PC-3 (cell line): Measurements from ENCODE around the gene VPS8. TPM values are rescaled to one million over a fixed set of nuclear protein-coding genes. Genes with fewer than 3 reads are reported as not detected.
A peak's percentile ranks its signal among the peaks of the same experiment; 100 is the strongest.

Source experiments
- ATAC-seq: fragments of 200-7000 bp; cut with Tn5 transposase; 2 replicates; pipeline ENCODE4 v1.9.1; 2020; ENCODE audit warnings: mild to moderate bottlenecking, moderate library complexity
- BruUV-seq: library from RNA; stranded (reverse); fragments of 400-500 nt; replicated peaks from 2 replicates; lab custom pipeline; 2021; lab: Mats Ljungman, UMichigan
- CTCF ChIA-PET: fragments of 300-600 bp; sonication (Branson Sonifier 250); formaldehyde crosslinking; loops from one replicate; lab custom pipeline; 2022; ENCODE audit warnings: antibody characterized with exemption; lab: Charles Lee
- POLR2A ChIA-PET: fragments of 300-600 bp; sonication (Branson Sonifier 250); formaldehyde crosslinking; loops from one replicate; lab custom pipeline; 2022; ENCODE audit warnings: antibody characterized with exemption; ENCODE audit not compliant: unreplicated experiment; lab: Charles Lee
- DNase-seq: peaks from one replicate; pipeline ENCODE4 v3.0.0-alpha.2; 2015
- H2AFZ ChIP-seq: fragments of 300-600 bp; sonication (generic); 2 replicates; pipeline ENCODE4 v1.6.0; 2016; ENCODE audit warnings: antibody characterized with exemption, low read length
- H3F3A ChIP-seq: fragments of 300-600 bp; sonication (generic); one replicate; pipeline ENCODE4 v1.6.0; 2017; ENCODE audit warnings: antibody characterized with exemption, low read length, control low read depth, mild to moderate bottlenecking; ENCODE audit not compliant: unreplicated experiment
- H3K27ac ChIP-seq: fragments of 300-600 bp; sonication (generic); 2 replicates; pipeline ENCODE4 v1.5.1; 2016; ENCODE audit warnings: mild to moderate bottlenecking, low read length
- H3K27me3 ChIP-seq: fragments of 300-600 bp; sonication (generic); 2 replicates; pipeline ENCODE4 v1.6.1; 2016; ENCODE audit warnings: low read length, mixed read lengths
- H3K36me3 ChIP-seq: fragments of 300-600 bp; sonication (generic); 2 replicates; pipeline ENCODE4 v1.6.1; 2016; ENCODE audit warnings: low read depth, mixed run types, low read length, mixed read lengths
- H3K4me1 ChIP-seq: fragments of 300-600 bp; sonication (generic); 2 replicates; pipeline ENCODE4 v1.5.1; 2016; ENCODE audit warnings: low read length; ENCODE audit not compliant: insufficient read depth
- H3K4me2 ChIP-seq: fragments of 300-600 bp; sonication (generic); 2 replicates; pipeline ENCODE4 v1.6.0; 2016; ENCODE audit warnings: low read length
- H3K4me3 ChIP-seq: fragments of 300-600 bp; sonication (generic); 2 replicates; pipeline ENCODE4 v1.5.1; 2016; ENCODE audit warnings: mild to moderate bottlenecking, low read length, mixed read lengths
- H3K79me2 ChIP-seq: fragments of 300-600 bp; sonication (generic); 2 replicates; pipeline ENCODE4 v1.6.1; 2017; ENCODE audit warnings: low read length, mixed read lengths
- H3K9ac ChIP-seq: fragments of 300-600 bp; sonication (generic); 2 replicates; pipeline ENCODE4 v1.6.0; 2016; ENCODE audit warnings: mild to moderate bottlenecking, low read length
- H3K9me2 ChIP-seq: fragments of 300-600 bp; sonication (generic); replicated peaks from 2 replicates; pipeline ENCODE4 v1.6.1; 2016; ENCODE audit warnings: mixed run types, low read length, mixed read lengths
- H3K9me3 ChIP-seq: fragments of 300-600 bp; sonication (generic); 2 replicates; pipeline ENCODE4 v1.6.1; 2016; ENCODE audit warnings: low read length, mixed read lengths
- H4K20me1 ChIP-seq: fragments of 300-600 bp; sonication (generic); 2 replicates; pipeline ENCODE4 v1.6.1; 2016; ENCODE audit warnings: low read length, mixed read lengths
- CTCF ChIP-seq: fragments of 300-600 bp; sonication (generic); conservative IDR thresholded peaks from 2 replicates; pipeline ENCODE4 v1.5.1; 2017; ENCODE audit warnings: antibody characterized with exemption, low read depth, mild to moderate bottlenecking, low read length
- EZH2 ChIP-seq: fragments of 300-600 bp; sonication (generic); IDR thresholded peaks from one replicate; pipeline ENCODE4 v1.6.1; 2017; ENCODE audit warnings: antibody characterized with exemption, mild to moderate bottlenecking, low read length; ENCODE audit not compliant: unreplicated experiment
- EZH2phosphoT487 ChIP-seq: fragments of 300-600 bp; sonication (generic); IDR thresholded peaks from 2 replicates; pipeline ENCODE4 v1.6.1; 2018; ENCODE audit warnings: mild to moderate bottlenecking, antibody characterized with exemption, low read length, borderline replicate concordance
- intact Hi-C: fragments of 100-400 bp; cut with micrococcal nuclease; formaldehyde crosslinking; loops from 2 replicates; pipeline ENCODE4 v1.9.0; 2023
- total RNA-seq: library from RNA; depleted of rRNA; stranded (reverse); fragments of >200 nt; gene quantifications from 2 replicates; pipeline ENCODE4 v1.2.3, GENCODE V29; 2014

VPS8 gene
- total RNA-seq, 1 experiment from 2014 or later, result 38.0 TPM

GRCh38 chr3:185084901-185085300 is 272.9 kb downstream of the VPS8 start:
- Histone ChIP-seq H3K9me2 (no peaks in the 10 kb centered on the region), H3K9ac (no peak overlapping the region), H3K27ac (no peak overlapping the region), H4K20me1 (no peaks in the 10 kb centered on the region), H3K9me3 (no peaks in the 10 kb centered on the region), H3F3A (no peaks in the 10 kb centered on the region), H3K4me2 (no peak overlapping the region), H3K4me1 (no peaks in the 10 kb centered on the region), H3K36me3 (no peaks in the 10 kb centered on the region), H2AFZ (no peak overlapping the region), H3K27me3 (peaks cover 64% of the 10 kb centered on the region), H3K79me2 (no peaks in the 10 kb centered on the region), H3K4me3 (no peak overlapping the region)
- ChIA-PET POLR2A (no interaction called here), CTCF (no interaction called here)
- DNase-seq, result peak; percentile 29
- TF ChIP-seq EZH2, result no peak
- TF ChIP-seq CTCF, result peak; percentile 25; the same call in 1 of the 2 replicates
- TF ChIP-seq EZH2phosphoT487, result no peak
- intact Hi-C loops, result loop anchor here (5.0 kb wide), 1 partner anchor 92 kb away; no protein-coding TSS in a partner anchor
- ATAC-seq, result peak; percentile 37
- no TSS peak for BruUV-seq

DNA sequence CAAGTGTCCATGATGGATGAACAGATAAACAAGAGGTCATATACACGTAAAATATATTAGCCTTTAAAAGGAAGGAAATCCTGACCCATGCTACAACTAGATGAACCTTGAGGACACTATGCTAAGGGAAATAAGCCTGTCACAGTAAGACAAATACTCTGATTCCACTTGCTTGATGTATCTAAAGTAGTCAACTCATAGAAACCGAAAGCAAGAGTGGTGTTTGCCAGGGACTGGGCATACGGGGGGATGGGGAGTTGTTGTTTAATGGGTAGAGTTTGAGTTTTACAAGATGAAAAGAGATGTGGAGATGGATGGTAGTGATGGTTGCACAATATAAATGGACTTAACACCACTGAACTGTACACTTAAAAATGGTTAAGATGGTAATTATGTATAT is 275.5 kb downstream of the VPS8 start:
- Histone ChIP-seq H3K27ac (no peak overlapping the region), H4K20me1 (no peaks in the 10 kb centered on the region), H3K4me3 (no peak overlapping the region), H2AFZ (no peak overlapping the region), H3K9me3 (no peaks in the 10 kb centered on the region), H3F3A (no peaks in the 10 kb centered on the region), H3K9ac (no peak overlapping the region), H3K4me2 (no peak overlapping the region), H3K4me1 (no peaks in the 10 kb centered on the region), H3K27me3 (peaks cover 65% of the 10 kb centered on the region), H3K9me2 (no peaks in the 10 kb centered on the region), H3K36me3 (no peaks in the 10 kb centered on the region), H3K79me2 (no peaks in the 10 kb centered on the region)
- TF ChIP-seq CTCF (no peak), EZH2phosphoT487 (no peak), EZH2 (no peak)
- intact Hi-C loops, result loop anchor here (5.0 kb wide), 1 partner anchor 90 kb away; no protein-coding TSS in a partner anchor
- ChIA-PET POLR2A (no interaction called here), CTCF (no interaction called here)
- no peak for DNase-seq
- no peak for ATAC-seq
- no TSS peak for BruUV-seq

DNA sequence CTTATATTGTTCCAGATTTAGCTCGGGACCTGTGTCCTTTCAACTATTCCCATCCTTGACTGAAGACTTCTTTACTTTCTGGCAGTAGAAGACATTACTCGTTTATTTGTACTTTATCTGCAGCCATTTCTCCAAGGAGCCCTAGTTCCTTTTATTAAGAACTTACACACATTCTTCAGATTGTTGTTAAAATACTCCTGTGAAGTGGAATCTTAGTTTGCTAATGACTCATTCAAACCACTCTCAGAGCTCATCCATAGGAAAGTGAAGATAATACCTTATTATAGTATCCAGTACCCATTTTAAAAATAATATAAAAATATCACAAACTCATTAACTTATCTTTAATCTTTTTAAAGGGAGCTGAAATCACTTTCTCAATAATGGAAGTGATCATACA is 277.4 kb downstream of the VPS8 start:
- intact Hi-C loops, result loop anchor here (5.0 kb wide), 1 partner anchor 88 kb away; no protein-coding TSS in a partner anchor
- CTCF ChIA-PET, result no interaction called here
- H2AFZ ChIP-seq, result no peak overlapping the region
- peak; percentile 72 for ATAC-seq
- no peaks in the 10 kb centered on the region for H3K36me3 ChIP-seq
- H3K9ac ChIP-seq, result no peak overlapping the region
- no peak overlapping the region for H3K27ac ChIP-seq
- DNase-seq, result peak; percentile 25
- H3K4me3 ChIP-seq, result no peak overlapping the region
- TF ChIP-seq CTCF (no peak), EZH2 (no peak), EZH2phosphoT487 (no peak)
- H3K79me2 ChIP-seq, result no peaks in the 10 kb centered on the region
- no TSS peak for BruUV-seq
- H3K4me1 ChIP-seq, result no peaks in the 10 kb centered on the region
- H3K9me2 ChIP-seq, result no peaks in the 10 kb centered on the region
- POLR2A ChIA-PET, result no interaction called here
- H3K9me3 ChIP-seq, result no peaks in the 10 kb centered on the region
- peaks cover 65% of the 10 kb centered on the region for H3K27me3 ChIP-seq
- H4K20me1 ChIP-seq, result no peaks in the 10 kb centered on the region
- no peak overlapping the region for H3K4me2 ChIP-seq
- no peaks in the 10 kb centered on the region for H3F3A ChIP-seq
